K562 (cell line): Measurements from ENCODE around the gene MAGI2.

Experiments used
- CC2D1A ChIP-seq: fragments of 450-650 bp; IDR thresholded peaks from 2 replicates; pipeline ENCODE4 v1.6.1; 2017; ENCODE audit warnings: mild to moderate bottlenecking
- CTCF ChIP-seq, 3 experiments: IDR thresholded peaks in 2 of 3; conservative IDR thresholded peaks in 1 of 3; 2 replicates each; pipeline ENCODE4 v1.5.1; 2011 to 2012; ENCODE audit warnings: low read length in 3 of 3, mild to moderate bottlenecking in 3 of 3, control low read depth in 2 of 3, improper control_type of control experiment in 1 of 3, inconsistent platforms in 1 of 3, low read depth in 1 of 3, mixed read lengths in 1 of 3, moderate library complexity in 1 of 3; ENCODE audit not compliant: insufficient read depth in 2 of 3
- DPF2 ChIP-seq: fragments of 450-650 bp; IDR thresholded peaks from 2 replicates; pipeline ENCODE4 v1.6.1; 2016
- ESRRA ChIP-seq: fragments of 450-650 bp; IDR thresholded peaks from 2 replicates; pipeline ENCODE4 v1.6.1; 2014; ENCODE audit warnings: low read depth, mild to moderate bottlenecking, moderate library complexity, borderline replicate concordance
- KAT7 ChIP-seq: sonication (generic); formaldehyde crosslinking; IDR thresholded peaks from 2 replicates; pipeline ENCODE4 v1.8.0; 2022; ENCODE audit warnings: missing genetic modification reagents, mild to moderate bottlenecking, borderline replicate concordance
- MCM2 ChIP-seq: fragments of 450-650 bp; IDR thresholded peaks from 2 replicates; pipeline ENCODE4 v1.6.1; 2017; ENCODE audit warnings: low read depth, mild to moderate bottlenecking
- MEF2A ChIP-seq: IDR thresholded peaks from 2 replicates; pipeline ENCODE4 v1.6.1; 2011; ENCODE audit warnings: low read depth, mild to moderate bottlenecking, low read length, moderate library complexity; ENCODE audit not compliant: control insufficient read depth
- NELFE ChIP-seq: IDR thresholded peaks from 2 replicates; pipeline ENCODE4 v1.6.1; 2011; ENCODE audit warnings: mild to moderate bottlenecking; ENCODE audit not compliant: insufficient read depth, insufficient read length
- SETDB1 ChIP-seq: IDR thresholded peaks from one replicate; pipeline ENCODE4 v1.6.1; 2012; ENCODE audit warnings: low read length, control low read depth, inconsistent platforms
- SMC3 ChIP-seq: conservative IDR thresholded peaks from 2 replicates; pipeline ENCODE4 v1.6.1; 2011; ENCODE audit warnings: low read depth, low read length, improper control_type of control experiment; ENCODE audit not compliant: insufficient read depth
- TFAP4 ChIP-seq: sonication (generic); formaldehyde crosslinking; IDR thresholded peaks from 2 replicates; pipeline ENCODE4 v1.8.0; 2022; ENCODE audit warnings: missing genetic modification reagents, mild to moderate bottlenecking, moderate library complexity, borderline replicate concordance
- ZNF224 ChIP-seq: sonication (generic); formaldehyde crosslinking; IDR thresholded peaks from 2 replicates; pipeline ENCODE4 v1.8.0; 2022; ENCODE audit warnings: mild to moderate bottlenecking, missing genetic modification reagents
- ZNF347 ChIP-seq: fragments of 450-650 bp; formaldehyde crosslinking; IDR thresholded peaks from 2 replicates; pipeline ENCODE4 v1.4.0; 2020; ENCODE audit warnings: low read depth, mild to moderate bottlenecking, moderate library complexity
- ZZZ3 ChIP-seq: fragments of 450-650 bp; IDR thresholded peaks from 2 replicates; pipeline ENCODE4 v1.6.1; 2016; ENCODE audit warnings: antibody characterized with exemption, mild to moderate bottlenecking, moderate library complexity

- TF ChIP-seq ZNF224 (CRISPR knock-in tag) (no peak), TFAP4 (CRISPR knock-in tag) (no peak), DPF2 (no peak), NELFE (no peak), SMC3 (no peak), MCM2 (no peak), ZNF347 (CRISPR knock-in tag) (no peak), SETDB1 (no peak), CTCF (IDR thresholded peaks at IDR 0.05 in 2 of 3, conservative IDR thresholded peaks at IDR 0.05 in 1 of 3; ENCODE audit: insufficient read depth in 2 of 3, low read depth in 1 of 3, low read length in 3 of 3) (no peak), ESRRA (no peak), CC2D1A (no peak), KAT7 (no peak), MEF2A (no peak), ZZZ3 (no peak)
These were observed 1106.6 kb downstream of the MAGI2 start for GRCh38 chr7:78346827-78347226.
